Measurements from ENCODE around the gene CRYBG2.
"Not testable (repeated sequence)": the region's sequence is repeated elsewhere in the genome, so short reads cannot be mapped to it uniquely, and the experiment has no call there.

CRYBG2 gene, protein sequence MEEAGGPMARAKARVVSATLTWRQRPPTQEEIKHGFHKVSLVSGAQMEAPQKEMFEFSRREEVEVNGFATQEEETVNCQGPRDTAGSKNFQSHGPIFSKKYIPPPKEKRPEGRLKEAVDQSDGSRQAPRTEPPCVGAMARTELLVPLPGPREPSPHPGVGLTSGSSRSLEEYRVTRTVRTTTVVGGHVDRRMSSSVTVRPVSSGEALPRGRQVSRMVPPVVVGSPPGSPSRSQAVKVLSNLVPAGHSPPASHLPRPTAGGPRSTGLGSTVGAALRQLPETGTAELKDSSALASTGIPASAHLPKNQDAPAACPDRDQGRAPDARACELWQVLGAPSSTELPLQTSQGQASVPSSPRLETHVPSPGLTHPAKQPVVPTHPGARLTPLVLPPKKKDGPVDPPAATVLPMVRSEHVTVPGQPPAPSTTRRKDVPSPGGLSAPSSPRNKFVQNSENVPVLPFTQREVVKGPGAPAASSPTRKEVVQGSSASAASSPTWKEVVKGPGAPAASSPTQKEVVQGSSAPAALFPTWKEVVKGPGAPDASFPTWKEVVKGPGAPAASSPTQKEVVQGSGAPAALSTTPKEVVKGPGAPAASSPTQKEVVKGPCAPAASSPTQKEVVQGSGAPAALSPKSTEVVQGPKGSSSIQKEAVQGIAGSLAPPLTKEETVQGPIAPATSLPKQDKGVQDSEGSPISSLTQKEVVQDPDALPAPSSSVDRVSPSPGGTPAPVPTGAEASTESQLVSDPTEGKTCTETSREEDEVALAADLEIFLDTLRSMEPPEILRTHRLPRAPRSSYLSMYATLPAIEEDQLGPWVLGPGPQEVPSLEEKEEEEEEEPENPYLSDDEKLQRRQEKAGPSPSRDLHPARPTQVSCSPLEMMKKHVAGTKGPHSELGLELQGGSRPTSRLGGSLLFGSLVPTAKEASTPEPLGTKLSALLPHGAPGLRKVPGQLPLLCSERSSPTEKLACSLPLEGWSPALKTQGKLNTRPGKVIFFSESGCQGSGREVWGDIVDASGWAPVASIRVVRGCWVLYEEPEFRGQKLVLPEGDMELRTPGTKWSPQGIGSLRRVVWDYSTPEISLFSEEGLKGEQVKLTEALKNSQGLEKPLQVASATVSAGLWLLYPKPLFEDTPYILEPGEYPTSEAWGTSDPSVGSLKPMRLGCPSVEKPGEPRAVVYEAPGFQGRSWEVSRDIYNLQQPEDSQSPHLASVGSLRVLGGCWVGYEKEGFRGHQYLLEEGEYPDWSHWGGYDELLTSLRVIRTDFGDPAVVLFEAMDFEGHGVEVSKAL (N-terminal part only)

DNA sequence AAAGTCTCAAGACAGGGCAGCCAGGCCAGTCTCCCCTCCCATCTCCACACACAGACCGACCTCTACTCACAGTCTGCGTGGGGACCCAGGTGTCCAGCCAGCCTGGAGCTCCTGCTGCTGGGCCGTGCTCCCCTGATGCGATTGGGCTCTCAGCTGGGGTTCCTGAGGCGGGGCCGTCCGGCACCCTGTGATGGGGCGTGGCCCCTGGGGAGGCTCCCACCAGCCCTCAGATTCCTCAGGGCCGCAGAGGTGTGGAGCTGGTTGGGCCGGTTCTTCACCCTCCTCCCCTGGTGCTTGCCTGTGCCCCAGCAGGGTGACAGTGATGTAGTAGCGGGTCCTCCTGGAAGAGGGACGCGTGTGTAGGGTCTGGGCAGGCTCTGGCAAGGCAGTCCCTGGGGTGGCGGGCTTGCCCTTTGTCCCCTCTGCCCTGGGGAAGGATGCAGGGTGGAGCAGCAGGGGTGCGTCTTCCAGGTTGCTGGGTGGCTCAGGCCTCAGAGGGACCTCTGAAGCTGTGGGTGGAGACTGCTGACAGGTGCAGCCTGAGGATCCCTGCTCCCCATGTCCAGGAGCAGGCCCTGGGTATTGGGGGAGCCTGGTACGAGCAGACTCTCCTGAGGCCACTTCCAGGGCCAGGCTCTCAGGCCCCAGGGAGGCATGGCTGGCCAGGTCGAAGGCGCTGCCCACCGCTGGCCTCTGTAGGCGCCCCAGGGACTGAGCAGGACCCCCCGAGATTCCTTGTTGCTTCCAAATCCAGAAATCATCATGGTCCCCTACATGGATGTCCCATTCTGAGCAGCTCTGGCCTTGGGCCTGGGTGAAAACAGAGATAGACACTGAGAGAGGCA lies at the start of gene CRYBG2:
Gene CRYBG2 (minus strand): TSS at position 155 of the 845 bp plus-strand sequence. CDS start 7,473 bp downstream, outside the sequence.
- peak; percentile 68 for DNase-seq

DNA sequence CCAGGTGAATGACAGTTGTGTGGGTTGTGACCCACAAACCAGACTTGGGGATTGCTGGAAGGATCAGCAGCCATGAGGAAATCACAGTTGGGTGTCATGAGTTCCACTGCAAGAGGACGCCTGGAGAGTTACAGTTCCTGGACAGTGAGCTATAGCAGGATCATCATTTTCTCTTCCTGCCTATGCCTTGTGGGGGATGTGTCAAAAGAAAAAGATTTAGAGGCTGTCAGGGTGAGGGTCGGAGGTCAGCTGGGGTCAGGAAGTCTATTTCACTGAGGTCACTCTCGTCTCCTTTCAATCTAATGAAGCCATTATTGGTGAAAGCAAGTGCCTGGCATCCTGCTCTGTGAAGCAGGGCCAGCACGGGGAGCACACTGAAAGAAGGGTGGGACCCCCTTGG lies 49.7 kb upstream of the CRYBG2 start:
- no peak for DNase-seq

DNA sequence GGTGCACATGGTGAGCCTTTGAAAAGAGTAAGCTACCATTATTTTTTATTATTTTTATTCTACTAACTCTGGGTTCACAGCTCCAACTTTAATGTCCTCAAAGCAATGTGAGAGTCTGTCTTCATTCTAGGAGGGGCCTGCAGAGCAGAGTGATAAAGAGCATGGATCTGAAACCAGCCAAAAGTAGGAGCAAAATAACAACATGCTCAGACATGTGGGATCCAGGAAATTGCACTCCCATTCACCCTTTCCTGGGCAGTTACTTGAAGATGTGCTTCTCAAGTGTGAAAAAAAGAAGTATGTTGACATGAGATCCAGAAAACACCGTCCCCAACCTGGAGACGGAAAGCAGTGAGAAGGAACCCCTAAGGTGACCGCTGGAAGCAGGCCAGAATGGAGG lies 48.0 kb upstream of the CRYBG2 start:
- DNase-seq, result no peak

DNA sequence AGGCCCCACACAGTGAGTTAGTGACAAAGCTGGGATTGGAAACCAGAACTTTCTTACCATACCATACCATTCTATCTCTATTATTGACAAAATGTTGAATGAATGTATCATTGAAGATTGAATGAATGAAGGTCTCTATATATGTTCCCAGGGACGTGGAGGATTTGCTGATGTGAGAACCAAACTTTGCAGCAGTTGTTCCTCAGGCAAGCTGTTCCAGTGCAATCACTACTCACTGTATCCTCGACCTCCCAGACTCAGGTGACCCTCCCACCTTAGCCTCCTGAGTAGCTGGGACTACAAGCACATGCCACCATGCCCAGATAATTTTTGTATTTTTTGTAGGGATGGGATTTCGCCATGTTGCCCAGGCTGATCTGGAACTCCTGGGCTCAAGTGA lies 45.1 kb upstream of the CRYBG2 start:
- no peak for DNase-seq

DNA sequence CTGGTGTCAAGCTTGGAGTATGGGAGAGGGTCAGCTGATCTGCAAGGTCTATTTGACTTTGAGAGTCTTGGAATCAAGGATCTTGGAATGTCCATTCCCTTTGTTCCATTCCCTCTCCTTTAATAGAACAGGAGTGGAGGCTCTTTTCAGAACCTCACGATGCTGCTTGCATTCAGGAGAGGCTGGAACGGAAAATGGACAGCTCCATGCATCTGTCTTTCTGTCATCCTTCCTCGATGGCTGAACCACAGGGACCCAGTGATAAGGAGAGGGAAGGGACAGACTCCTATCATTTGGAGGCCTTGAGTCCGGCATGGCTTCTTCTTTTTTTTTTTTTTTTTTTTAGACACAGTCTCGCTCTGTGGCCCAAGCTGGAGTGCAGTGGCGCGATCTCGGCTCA lies 41.8 kb upstream of the CRYBG2 start:
- DNase-seq, result no peak

DNA sequence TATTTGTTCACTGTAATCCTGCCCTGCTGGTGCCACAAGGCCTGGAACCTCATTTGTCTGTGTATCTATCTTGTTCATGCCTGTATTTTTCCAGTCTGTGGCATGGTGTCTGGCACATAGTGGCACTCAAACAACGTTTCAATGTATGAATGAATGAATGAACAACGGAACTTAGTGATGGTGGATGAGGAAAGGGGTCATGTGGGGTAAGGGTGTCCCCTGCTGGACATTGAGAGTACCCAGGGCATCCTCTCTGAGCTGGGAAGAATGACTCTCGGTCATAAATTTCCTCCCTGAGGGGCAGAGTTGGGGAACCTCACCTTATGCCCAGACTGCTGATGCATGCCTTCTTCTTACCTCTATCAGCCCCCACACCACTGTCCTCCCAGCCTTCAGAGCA lies 37.5 kb upstream of the CRYBG2 start:
- peak; percentile 65 for DNase-seq

DNA sequence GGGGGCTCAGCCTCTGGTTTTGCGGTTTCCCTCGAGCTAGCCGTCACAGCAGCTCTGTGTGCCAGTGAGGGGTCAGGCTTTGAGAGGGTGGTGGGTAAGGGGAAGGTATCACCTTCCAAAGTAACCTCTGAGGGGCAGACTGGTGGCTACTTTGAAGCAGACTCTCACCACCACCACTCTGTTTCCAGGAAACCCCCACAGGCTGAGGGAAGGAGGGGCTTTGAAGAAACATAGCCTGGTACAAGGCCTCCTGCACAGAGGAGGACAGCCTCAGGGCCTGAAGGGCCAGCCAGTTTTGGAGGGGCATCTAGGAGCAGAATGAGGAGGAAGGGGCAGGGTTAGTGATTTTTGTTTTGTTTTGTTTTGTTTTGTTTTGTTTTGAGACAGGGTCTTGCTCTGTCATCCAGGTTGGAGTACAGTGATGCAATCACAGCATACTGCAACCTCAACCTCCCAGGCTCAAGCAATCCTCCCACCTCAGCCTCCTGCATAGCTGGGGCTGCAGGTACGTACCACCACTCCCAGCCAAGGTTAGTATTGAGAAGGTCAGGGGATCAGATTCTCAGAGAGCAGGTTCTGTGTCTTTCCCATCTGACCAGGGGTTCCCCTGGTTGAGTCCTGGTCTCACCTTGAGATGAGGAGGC lies 35.8 kb upstream of the CRYBG2 start:
- DNase-seq, result no peak

DNA sequence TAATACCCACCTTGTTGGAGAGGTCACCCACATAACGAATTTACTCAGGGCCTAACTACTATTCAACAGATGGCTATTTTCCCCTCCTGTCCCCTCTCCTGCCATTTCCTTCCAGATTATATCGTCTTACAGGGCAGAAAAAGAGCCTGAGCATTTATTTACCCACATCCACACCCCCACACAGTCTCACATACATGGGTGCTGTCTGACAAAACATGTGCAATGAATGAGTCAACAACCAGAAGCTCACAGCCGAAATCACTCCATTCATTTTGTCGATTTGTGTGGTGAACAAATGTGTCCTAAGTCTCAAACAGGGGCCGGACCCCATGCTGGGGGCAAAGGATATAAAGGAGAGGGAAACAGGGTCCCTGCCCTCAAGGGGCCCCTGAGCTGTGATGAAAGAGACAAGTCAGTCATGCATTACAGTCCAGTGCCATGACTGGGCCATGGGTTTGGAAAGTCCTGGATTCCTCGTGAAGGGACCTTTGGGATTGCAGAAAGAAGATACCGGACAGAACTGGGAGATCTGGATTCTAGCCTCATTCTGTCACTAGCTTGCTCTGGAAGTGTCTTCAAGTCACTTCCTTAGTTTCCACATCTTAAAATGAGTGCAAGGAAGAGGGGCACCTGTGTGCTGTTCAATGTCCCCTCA lies 35.0 kb upstream of the CRYBG2 start:
- no peak for DNase-seq

DNA sequence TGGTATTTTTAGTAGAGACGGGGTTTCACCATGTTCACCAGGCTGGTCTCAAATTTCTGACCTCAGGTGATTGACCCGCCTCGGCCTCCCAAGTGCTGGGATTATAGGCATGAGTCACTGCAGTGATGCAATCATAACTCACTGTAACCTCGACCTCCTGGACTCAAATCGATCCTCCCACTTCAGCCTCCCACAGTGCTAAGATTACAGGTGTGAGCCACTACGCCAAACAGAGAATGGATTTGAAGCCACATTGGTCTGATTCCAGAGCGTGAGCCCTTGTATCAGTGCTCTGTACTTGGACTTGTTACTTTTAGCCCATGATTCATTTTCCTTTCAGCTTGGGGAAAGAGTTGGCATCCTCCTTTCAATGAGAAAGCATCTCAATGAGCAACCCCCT lies 33.5 kb upstream of the CRYBG2 start:
- DNase-seq, result peak; percentile 48

DNA sequence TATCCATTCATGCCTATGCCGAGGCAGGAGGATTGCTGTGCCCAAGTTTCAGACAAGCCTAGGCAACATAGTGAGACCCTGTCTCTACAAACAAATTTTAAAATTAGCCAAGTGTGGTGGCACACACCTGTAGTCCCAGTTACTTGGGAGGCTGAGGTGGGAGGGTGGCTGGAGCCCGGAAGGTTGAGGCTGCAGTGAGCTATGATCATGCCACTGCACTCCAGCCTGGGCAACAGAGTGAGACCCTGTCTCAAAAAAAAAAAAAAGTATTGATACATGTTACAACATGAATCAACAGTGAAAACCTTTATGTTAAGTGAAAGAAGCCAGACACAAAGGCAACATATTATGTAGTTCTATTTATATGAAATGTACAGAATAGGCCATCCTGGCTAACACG lies 31.1 kb upstream of the CRYBG2 start:
- not testable (repeated sequence) for DNase-seq

DNA sequence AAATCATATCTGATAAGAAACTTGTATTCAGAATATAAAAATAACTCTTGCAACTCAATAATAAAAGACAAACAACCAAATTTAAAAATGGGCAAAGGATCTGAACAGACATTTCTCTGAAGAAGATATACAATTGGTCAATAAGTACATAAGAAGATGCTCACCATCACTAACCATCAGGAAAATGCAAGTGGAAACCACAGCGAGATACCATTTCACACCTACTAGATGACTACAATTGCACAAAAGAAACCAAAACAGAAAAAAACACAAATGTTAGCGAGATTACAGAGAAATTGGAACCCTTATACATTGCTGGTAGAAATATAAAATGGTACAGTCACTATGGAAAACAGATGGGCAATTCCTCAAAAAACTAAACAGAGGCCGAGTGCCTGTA lies 30.1 kb upstream of the CRYBG2 start:
- no peak for DNase-seq

DNA sequence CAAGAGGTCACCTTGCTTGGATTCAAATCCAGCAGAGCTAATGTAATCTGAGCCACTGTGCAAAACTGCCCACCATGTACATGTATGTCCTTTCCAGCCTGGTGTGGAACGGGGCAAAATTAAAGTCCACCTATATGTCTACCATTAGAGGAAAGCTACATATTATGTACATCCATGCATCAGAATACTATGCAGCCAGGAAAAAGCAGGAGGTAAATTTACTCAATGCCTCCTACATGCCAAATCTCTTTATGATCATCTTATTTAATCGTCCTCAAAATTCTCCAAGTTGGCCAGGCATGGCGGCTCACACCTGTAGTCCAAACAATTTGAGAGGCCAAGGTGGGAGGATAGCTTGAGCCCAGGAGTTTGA lies 24.9 kb upstream of the CRYBG2 start:
- DNase-seq, result no peak

DNA sequence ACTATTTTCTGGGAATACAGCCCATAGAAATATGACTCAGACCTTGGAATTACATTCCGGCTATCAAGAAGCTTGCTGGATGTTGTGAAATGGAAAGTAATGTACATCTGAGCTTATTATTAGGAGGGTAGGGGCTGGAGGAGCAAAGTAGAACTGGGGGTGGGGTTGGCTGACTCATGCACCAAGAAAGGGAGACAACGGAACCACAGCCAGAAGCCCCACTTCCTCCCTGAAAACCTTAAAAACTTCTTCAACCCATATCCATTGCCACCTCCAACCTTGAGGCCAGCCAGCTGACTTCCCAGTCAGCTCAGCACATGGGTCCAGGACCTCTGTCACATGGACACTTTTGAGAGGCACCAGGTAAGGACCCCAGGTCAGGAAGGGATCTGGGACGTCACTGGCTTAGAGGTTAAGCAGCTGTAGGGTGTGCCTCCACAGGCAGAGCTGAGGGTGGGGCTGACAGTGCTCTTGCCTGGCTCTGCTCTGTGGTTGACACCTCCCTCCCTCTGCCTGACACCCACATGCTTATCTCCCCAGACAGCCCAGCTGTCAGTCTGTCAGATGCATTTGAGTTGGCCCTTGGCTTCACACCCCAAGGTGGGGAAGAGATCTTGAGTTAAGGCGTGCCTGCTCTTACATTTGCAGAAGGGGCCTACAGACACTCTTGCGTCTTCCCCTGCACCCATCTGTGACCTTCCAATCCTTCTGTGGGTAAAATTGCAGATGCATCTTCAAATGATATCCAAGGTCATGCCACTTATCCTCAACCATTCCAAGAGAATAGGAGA lies 24.4 kb upstream of the CRYBG2 start:
- no peak for DNase-seq

DNA sequence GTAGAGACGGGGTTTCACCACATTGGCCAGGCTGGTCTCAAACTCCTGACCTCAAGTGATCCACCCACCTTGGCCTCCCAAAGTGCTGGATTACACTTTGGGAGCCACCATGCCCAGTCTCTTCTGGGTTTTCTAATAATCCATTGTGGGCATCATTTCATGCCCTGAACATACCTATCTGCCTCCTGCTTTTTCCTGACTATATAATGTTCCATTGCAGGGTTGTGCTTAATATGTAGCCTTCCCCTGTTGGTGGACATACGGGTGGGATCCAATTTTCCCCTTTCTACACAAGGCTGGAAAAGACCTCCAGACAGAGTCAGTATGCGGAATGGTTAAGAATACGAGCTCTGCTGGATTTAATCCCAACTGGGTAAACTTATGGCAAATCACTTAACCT lies 22.1 kb upstream of the CRYBG2 start:
- DNase-seq, result no peak

DNA sequence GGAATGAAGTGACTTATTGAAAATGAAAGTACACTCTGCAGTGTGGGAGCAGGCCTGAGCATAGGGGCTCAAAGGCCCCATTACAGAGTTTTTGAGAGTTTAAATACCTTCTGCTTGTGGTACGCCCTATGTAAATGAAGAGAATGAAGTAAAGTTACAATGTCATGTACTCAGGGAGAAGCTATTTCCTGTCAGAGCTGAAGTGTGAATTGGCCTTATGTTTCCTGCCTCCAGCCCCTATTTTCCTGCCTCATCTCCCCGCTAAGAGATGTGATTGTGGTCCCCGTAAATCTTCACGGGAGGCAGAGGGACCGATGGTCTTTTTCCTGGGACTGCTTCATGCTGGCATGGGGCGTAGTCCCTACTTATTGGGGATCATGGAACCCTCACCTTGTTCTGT lies 21.2 kb upstream of the CRYBG2 start:
- DNase-seq, result no peak

DNA sequence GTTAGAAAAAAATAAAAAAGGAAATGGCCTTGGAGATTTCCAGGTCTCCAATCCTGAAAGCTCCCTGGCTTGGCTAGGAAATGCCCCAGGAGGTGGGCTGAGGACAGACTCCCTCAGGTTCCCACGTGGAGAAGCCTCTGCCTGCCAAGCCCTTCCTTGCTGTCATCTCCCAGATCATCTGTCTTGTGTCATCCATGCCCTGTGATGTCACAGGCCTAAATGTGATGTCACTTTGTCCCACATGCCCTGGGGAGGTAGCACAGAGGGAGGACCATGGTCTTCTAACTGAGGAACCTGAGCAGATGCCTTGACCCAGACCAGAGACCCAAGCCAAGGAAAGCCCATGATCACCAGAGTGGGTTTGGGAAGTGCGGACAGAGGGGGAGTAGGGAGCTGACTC lies 20.4 kb upstream of the CRYBG2 start:
- DNase-seq, result not testable (repeated sequence)

DNA sequence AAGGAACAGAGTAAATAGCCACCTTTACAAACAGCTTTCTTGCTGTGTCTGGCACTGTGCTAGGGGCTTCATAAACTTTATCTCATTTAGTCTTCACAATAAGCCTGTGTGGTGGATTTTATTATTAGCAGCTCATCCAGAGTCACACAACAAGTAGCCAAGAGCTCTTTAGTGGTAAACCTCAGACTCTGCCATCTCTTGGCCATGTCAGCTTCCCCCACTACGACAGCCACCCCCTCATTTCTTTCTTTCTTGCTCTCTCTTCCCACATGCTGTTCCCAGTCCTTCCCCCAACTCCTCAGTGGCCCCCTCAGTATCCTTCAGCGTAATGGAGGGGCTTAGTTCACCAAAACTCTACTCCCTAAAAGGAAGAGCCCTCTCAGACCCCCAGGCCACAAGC lies 19.9 kb upstream of the CRYBG2 start:
- no peak for DNase-seq

DNA sequence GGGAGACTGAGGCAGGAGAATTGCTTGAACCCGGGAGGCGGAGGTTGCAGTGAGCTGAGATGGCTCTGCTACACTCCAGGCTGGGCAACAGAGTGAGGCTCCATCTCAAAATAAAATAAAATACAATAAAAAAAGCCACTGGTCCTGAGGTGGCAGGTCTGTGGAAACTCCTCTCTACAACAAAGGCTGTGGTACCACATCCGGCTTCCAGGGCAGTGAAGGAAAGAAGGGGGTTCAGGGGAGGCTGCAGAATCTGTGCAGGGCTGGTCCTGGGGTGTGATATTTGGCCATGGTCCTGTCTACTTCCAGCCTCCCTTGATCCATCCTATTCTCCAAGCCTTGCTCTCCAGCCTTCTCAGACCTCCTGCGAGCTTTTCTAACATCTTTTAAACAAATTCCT lies 19.4 kb upstream of the CRYBG2 start:
- no peak for DNase-seq

DNA sequence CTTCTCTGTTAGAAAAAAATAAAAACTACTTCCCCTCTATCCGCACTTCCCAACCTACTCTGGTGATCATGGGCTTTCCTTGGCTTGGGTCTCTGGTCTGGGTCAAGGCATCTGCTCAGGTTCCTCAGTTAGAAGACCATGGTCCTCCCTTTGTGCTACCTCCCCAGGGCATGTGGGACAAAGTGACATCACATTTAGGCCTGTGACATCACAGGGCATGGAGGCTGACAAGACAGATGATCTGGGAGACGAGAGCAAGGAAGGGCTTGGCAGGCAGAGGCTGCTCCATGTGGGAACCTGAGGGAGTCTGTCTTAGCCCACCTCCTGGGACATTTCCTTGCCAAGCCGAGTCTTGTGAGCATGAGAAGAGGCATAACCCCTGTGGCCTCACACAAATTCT lies 18.7 kb upstream of the CRYBG2 start, which contains the start of gene ZNF683:
Gene ZNF683 (minus strand): TSS at position 140 of the 400 bp plus-strand sequence. CDS start 4,179 bp downstream, outside the sequence.
- DNase-seq, result not testable (repeated sequence)

DNA sequence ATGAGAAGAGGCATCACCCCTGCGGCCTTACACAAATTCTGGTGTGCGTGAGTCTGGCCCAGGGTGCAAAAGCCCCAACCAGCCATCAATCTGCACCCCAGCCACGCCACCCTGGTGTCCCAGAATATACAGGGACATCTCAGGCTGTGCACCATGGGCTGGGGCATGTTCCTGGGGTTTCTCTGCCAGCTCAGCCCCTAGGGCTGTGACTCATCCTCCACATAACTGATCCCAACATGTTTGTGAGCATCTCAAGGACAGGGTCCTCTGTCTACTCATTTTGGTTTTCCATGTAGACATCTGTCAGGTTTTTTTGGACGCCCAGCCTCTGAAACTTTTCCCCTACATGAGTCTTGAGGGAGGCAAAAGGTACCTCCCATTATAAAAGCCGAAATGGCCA lies 18.1 kb upstream of the CRYBG2 start:
- DNase-seq, result no peak

Data from DMS53 (cell line).